Liver (tissue), 9 donors: ENCODE results near the gene PTP4A2. TPM values are rescaled to one million over a fixed set of nuclear protein-coding genes. Genes with fewer than 3 reads are reported as not detected.

Experiments
- DNase-seq: peaks from one replicate; pipeline ENCODE4 v3.0.0-alpha.2; 2017; ENCODE audit warnings: low spot score
- H3K27ac ChIP-seq, 2 donors: one replicate each; pipeline ENCODE4 v1.7.0; 2013; ENCODE audit warnings: inconsistent platforms in 2 of 2, low read length in 2 of 2, control low read depth in 1 of 2, low read depth in 1 of 2, mild to moderate bottlenecking in 1 of 2
- H3K27me3 ChIP-seq, 4 donors: one replicate each; pipeline versions ENCODE4 v1.6.1 to v1.7.0; 2013; ENCODE audit warnings: low read length in 3 of 4, inconsistent platforms in 1 of 4, mild to moderate bottlenecking in 1 of 4, moderate library complexity in 1 of 4; ENCODE audit not compliant: control insufficient read depth in 4 of 4, insufficient read depth in 4 of 4
- H3K36me3 ChIP-seq, 4 donors: one replicate each; pipeline versions ENCODE4 v1.6.1 to v1.7.0; 2013; ENCODE audit warnings: low read length in 3 of 4, mild to moderate bottlenecking in 3 of 4, low read depth in 1 of 4, moderate library complexity in 1 of 4; ENCODE audit not compliant: control insufficient read depth in 4 of 4, insufficient read depth in 3 of 4
- H3K4me1 ChIP-seq, 4 donors: one replicate each; pipeline versions ENCODE4 v1.6.1 to v1.7.0; 2013; ENCODE audit warnings: low read length in 3 of 4, mild to moderate bottlenecking in 3 of 4, moderate library complexity in 1 of 4; ENCODE audit not compliant: control insufficient read depth in 4 of 4, insufficient read depth in 4 of 4
- H3K4me3 ChIP-seq, 3 donors: one replicate each; pipeline versions ENCODE4 v1.6.1 to v1.7.0; 2013; ENCODE audit warnings: low read length in 3 of 3, control low read depth in 1 of 3, low read depth in 1 of 3, mild to moderate bottlenecking in 1 of 3
- H3K9ac ChIP-seq, 2 donors: one replicate each; pipeline ENCODE4 v1.7.0; 2013; ENCODE audit warnings: low read length in 2 of 2, mild to moderate bottlenecking in 2 of 2, moderate library complexity in 2 of 2, control low read depth in 1 of 2, low read depth in 1 of 2
- H3K9me3 ChIP-seq, 4 donors: one replicate each; pipeline versions ENCODE4 v1.6.1 to v1.7.0; 2013; ENCODE audit warnings: low read length in 3 of 4; ENCODE audit not compliant: control insufficient read depth in 4 of 4
- EGR1 ChIP-seq, 2 donors: IDR thresholded peaks; 2 replicates each; pipeline ENCODE4 v1.6.1; 2016 to 2018; ENCODE audit warnings: antibody characterized with exemption in 2 of 2, low read depth in 2 of 2
- FOXA1 ChIP-seq: IDR thresholded peaks from 2 replicates; pipeline ENCODE4 v1.6.1; 2016; ENCODE audit warnings: antibody characterized with exemption
- FOXA2 ChIP-seq: IDR thresholded peaks from 2 replicates; pipeline ENCODE4 v1.6.1; 2016; ENCODE audit warnings: antibody characterized with exemption
- GABPA ChIP-seq, 2 donors: IDR thresholded peaks in 1 of 2; conservative IDR thresholded peaks in 1 of 2; 2 replicates each; pipeline ENCODE4 v1.6.1; 2016; ENCODE audit warnings: antibody characterized with exemption in 2 of 2, mild to moderate bottlenecking in 1 of 2, moderate library complexity in 1 of 2
- HNF4A ChIP-seq, 2 donors: conservative IDR thresholded peaks; 2 replicates each; pipeline ENCODE4 v1.6.1; 2016; ENCODE audit warnings: antibody characterized with exemption in 2 of 2, mild to moderate bottlenecking in 2 of 2
- HNF4G ChIP-seq: IDR thresholded peaks from 2 replicates; pipeline ENCODE4 v1.6.1; 2016; ENCODE audit warnings: antibody characterized with exemption
- JUND ChIP-seq, 2 donors: IDR thresholded peaks; 2 replicates each; pipeline ENCODE4 v1.6.1; 2016; ENCODE audit warnings: antibody characterized with exemption in 2 of 2
- MAX ChIP-seq: IDR thresholded peaks from 2 replicates; pipeline ENCODE4 v1.6.1; 2016; ENCODE audit warnings: antibody characterized with exemption
- NR2F2 ChIP-seq: IDR thresholded peaks from 2 replicates; pipeline ENCODE4 v1.6.1; 2016; ENCODE audit warnings: antibody characterized with exemption
- RAD21 ChIP-seq, 2 donors: IDR thresholded peaks; 2 replicates each; pipeline ENCODE4 v1.6.1; 2016; ENCODE audit warnings: antibody characterized with exemption in 2 of 2, mild to moderate bottlenecking in 2 of 2
- REST ChIP-seq: IDR thresholded peaks from 2 replicates; pipeline ENCODE4 v1.6.1; 2016; ENCODE audit warnings: antibody characterized with exemption, mild to moderate bottlenecking
- RXRA ChIP-seq, 2 donors: IDR thresholded peaks; 2 replicates each; pipeline ENCODE4 v1.6.1; 2017 to 2018; ENCODE audit warnings: antibody characterized with exemption in 2 of 2, mild to moderate bottlenecking in 1 of 2
- SP1 ChIP-seq: IDR thresholded peaks from 2 replicates; pipeline ENCODE4 v1.6.1; 2018; ENCODE audit warnings: antibody characterized with exemption, mild to moderate bottlenecking
- TAF1 ChIP-seq: conservative IDR thresholded peaks from 2 replicates; pipeline ENCODE4 v1.6.1; 2016; ENCODE audit warnings: antibody characterized with exemption, mild to moderate bottlenecking
- YY1 ChIP-seq: IDR thresholded peaks from 2 replicates; pipeline ENCODE4 v1.6.1; 2016; ENCODE audit warnings: antibody characterized with exemption, mild to moderate bottlenecking
- WGBS: extraction: QIAGEN DNeasy Blood & Tissue Kit; methylation state at CpG from one replicate; pipeline ENCODE4 v1.1.7; 2013; 5-methylcytosine and 5-hydroxymethylcytosine counted together
- polyA plus RNA-seq, 2 donors: library from polyadenylated mRNA; stranded (reverse) in 1 of 2; unstranded in 1 of 2; fragments of 200-250 nt in 1 of 2; fragments of >200 nt in 1 of 2; fragmentation: Nextera tagmentation in 1 of 2; extraction: Ambion mirVana in 1 of 2; gene quantifications; one replicate each; pipeline versions ENCODE4 v1.2.1 to v1.2.3, GENCODE V29; 2013 to 2015
- total RNA-seq, 2 donors: library from RNA; depleted of rRNA; stranded (reverse); fragments of >200 nt; gene quantifications; one replicate each; pipeline ENCODE4 v1.2.3, GENCODE V29; 2014
- TF ChIP-seq, protein P1 (sequence below): IDR thresholded peaks from 2 replicates; pipeline ENCODE4 v1.6.1; 2016; ENCODE audit warnings: antibody characterized with exemption
- TF ChIP-seq, protein P2 (sequence below): fragments of 150-350 bp; IDR thresholded peaks from 2 replicates; pipeline ENCODE4 v1.5.1; 2017; ENCODE audit warnings: improper control_type of control experiment, low read depth, low read length; ENCODE audit not compliant: missing input control
- TF ChIP-seq, protein P3 (sequence below): IDR thresholded peaks from 2 replicates; pipeline ENCODE4 v1.6.1; 2016; ENCODE audit warnings: antibody characterized with exemption
- donor health status: healthy.
- donor health status: healthy.
- donor health status: healthy.
- donor health status: healthy.
- donor health status: healthy.

PTP4A2 gene
- total and polyA plus RNA-seq, 4 donors = 47.7 to 98.1 (median 71.9) TPM

DNA sequence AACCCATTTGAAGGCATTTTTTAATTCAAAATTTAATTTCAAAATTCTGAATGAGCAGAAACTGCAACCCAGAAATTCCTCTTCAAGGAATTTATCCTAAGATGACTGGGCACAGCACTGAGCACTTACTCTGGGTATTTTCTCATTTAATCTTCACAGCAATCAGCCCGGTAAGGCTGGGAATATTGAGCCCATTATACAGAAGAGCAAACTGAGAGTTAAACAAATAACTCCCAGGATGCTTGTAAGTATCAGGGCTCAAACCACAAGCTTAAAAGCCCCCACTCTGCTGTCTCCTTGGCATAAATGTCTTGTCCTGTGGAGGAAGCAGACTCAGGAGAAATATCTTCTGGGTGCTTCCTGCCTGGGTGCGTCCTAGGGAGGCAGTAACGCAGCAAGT, 69.3 kb downstream of the PTP4A2 start:
- no peak for DNase-seq
- H3K9me3 ChIP-seq = no peaks in the 10 kb centered on the region
- no peak overlapping the region for H3K9ac ChIP-seq
- no peaks in the 10 kb centered on the region for H3K27me3 ChIP-seq
- no peaks in the 10 kb centered on the region for H3K36me3 ChIP-seq
- no peaks in the 10 kb centered on the region for H3K4me1 ChIP-seq
- TF ChIP-seq, protein P1, sequence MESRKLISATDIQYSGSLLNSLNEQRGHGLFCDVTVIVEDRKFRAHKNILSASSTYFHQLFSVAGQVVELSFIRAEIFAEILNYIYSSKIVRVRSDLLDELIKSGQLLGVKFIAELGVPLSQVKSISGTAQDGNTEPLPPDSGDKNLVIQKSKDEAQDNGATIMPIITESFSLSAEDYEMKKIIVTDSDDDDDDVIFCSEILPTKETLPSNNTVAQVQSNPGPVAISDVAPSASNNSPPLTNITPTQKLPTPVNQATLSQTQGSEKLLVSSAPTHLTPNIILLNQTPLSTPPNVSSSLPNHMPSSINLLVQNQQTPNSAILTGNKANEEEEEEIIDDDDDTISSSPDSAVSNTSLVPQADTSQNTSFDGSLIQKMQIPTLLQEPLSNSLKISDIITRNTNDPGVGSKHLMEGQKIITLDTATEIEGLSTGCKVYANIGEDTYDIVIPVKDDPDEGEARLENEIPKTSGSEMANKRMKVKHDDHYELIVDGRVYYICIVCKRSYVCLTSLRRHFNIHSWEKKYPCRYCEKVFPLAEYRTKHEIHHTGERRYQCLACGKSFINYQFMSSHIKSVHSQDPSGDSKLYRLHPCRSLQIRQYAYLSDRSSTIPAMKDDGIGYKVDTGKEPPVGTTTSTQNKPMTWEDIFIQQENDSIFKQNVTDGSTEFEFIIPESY = no peak
- TF ChIP-seq HNF4G (no peak), MAX (no peak), TAF1 (no peak), YY1 (no peak), SP1 (no peak), FOXA1 (no peak), NR2F2 (no peak)
- H3K4me3 ChIP-seq = no peak overlapping the region
- WGBS = 89% methylated on average over 3 of the region's 3 CpGs
- no peak overlapping the region for H3K27ac ChIP-seq

GRCh38 chr1:31867546-31867945, 70.6 kb downstream of the PTP4A2 start:
- no peak for DNase-seq
- H3K4me3 ChIP-seq = no peak overlapping the region
- TF ChIP-seq MAX (no peak), RXRA (IDR thresholded peaks at IDR 0.05) (no peak), REST (no peak), HNF4A (conservative IDR thresholded peaks at IDR 0.05) (no peak), FOXA1 (no peak), YY1 (no peak), TAF1 (no peak), FOXA2 (no peak), EGR1 (IDR thresholded peaks at IDR 0.05; ENCODE audit: low read depth in 2 of 2) (no peak), RAD21 (IDR thresholded peaks at IDR 0.05) (no peak), JUND (IDR thresholded peaks at IDR 0.05) (no peak), GABPA (IDR thresholded peaks at IDR 0.05 in 1 of 2, conservative IDR thresholded peaks at IDR 0.05 in 1 of 2) (no peak), NR2F2 (no peak), HNF4G (no peak), SP1 (no peak)
- TF ChIP-seq, protein P2, sequence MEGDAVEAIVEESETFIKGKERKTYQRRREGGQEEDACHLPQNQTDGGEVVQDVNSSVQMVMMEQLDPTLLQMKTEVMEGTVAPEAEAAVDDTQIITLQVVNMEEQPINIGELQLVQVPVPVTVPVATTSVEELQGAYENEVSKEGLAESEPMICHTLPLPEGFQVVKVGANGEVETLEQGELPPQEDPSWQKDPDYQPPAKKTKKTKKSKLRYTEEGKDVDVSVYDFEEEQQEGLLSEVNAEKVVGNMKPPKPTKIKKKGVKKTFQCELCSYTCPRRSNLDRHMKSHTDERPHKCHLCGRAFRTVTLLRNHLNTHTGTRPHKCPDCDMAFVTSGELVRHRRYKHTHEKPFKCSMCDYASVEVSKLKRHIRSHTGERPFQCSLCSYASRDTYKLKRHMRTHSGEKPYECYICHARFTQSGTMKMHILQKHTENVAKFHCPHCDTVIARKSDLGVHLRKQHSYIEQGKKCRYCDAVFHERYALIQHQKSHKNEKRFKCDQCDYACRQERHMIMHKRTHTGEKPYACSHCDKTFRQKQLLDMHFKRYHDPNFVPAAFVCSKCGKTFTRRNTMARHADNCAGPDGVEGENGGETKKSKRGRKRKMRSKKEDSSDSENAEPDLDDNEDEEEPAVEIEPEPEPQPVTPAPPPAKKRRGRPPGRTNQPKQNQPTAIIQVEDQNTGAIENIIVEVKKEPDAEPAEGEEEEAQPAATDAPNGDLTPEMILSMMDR = no peak
- TF ChIP-seq, protein P3, sequence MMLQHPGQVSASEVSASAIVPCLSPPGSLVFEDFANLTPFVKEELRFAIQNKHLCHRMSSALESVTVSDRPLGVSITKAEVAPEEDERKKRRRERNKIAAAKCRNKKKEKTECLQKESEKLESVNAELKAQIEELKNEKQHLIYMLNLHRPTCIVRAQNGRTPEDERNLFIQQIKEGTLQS = no peak
- TF ChIP-seq, protein P1 = no peak
- no peaks in the 10 kb centered on the region for H3K9me3 ChIP-seq
- no peak overlapping the region for H3K27ac ChIP-seq
- WGBS = 89% methylated on average over 7 of the region's 7 CpGs
- H3K36me3 ChIP-seq = no peaks in the 10 kb centered on the region
- H3K9ac ChIP-seq = no peak overlapping the region
- H3K27me3 ChIP-seq = no peaks in the 10 kb centered on the region
- no peaks in the 10 kb centered on the region for H3K4me1 ChIP-seq
